Transverse colon (tissue), 4 donors: ENCODE data around the gene COL23A1.

ENCODE experiments used
- EP300 ChIP-seq: sonication (generic); formaldehyde crosslinking; IDR thresholded peaks from one replicate; pipeline ENCODE4 v1.6.1; 2017; ENCODE audit warnings: antibody characterized with exemption, low read depth
- POLR2A ChIP-seq: fragments of 450-650 bp; IDR thresholded peaks from one replicate; pipeline ENCODE4 v1.6.1; 2016; ENCODE audit warnings: antibody characterized with exemption, mild to moderate bottlenecking, moderate library complexity
- POLR2AphosphoS5 ChIP-seq, 3 donors: sonication (generic); formaldehyde crosslinking; IDR thresholded peaks; one replicate each; pipeline ENCODE4 v1.6.1; 2016; ENCODE audit warnings: antibody characterized with exemption in 3 of 3
- TF ChIP-seq, protein P1 (sequence below), 5 experiments: fragments of 200-600 bp in 3 of 5; fragments of 450-650 bp in 2 of 5; sonication (generic) in 3 of 5; IDR thresholded peaks; 1 replicate in 2 of 5; 2 replicates in 3 of 5; pipeline ENCODE4 v1.5.1; 2016 to 2017; ENCODE audit warnings: antibody characterized with exemption in 5 of 5, inconsistent platforms in 3 of 5, mild to moderate bottlenecking in 2 of 5, moderate library complexity in 1 of 5

DNA sequence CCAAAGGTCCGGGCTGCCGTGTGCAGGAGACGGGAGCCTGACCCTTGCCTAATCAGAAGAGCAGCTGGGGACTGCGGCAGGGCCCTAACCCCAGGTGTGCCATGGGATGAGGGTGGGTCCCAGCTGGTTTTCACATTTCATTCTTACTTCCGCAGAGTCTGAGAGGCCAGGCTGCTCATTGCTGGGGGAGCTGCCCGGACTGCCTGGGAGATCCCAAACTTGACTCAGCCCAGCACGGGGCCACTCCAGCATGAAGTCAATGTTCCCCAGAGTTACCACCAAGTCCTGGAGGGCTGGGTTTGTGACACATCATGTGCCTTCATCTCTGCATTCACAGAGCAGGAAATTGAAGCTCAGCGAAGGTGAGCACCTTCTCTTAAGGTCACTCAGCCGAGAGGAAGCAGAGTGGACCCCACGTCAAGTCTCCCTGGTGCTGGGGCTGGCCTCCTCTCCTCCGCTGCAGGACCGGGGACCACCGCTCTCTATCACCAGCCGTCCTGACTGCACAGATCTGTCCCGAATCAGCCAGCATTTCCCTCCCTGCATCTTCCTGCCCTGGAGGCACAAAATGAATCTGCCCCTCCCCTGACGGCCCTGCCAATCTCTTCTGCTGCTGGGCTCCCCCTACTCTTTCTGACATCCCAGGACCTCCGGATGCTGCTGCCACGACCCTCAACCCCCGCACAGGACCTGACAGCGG is 303.0 kb downstream of the COL23A1 start:
- TF ChIP-seq, protein P1, sequence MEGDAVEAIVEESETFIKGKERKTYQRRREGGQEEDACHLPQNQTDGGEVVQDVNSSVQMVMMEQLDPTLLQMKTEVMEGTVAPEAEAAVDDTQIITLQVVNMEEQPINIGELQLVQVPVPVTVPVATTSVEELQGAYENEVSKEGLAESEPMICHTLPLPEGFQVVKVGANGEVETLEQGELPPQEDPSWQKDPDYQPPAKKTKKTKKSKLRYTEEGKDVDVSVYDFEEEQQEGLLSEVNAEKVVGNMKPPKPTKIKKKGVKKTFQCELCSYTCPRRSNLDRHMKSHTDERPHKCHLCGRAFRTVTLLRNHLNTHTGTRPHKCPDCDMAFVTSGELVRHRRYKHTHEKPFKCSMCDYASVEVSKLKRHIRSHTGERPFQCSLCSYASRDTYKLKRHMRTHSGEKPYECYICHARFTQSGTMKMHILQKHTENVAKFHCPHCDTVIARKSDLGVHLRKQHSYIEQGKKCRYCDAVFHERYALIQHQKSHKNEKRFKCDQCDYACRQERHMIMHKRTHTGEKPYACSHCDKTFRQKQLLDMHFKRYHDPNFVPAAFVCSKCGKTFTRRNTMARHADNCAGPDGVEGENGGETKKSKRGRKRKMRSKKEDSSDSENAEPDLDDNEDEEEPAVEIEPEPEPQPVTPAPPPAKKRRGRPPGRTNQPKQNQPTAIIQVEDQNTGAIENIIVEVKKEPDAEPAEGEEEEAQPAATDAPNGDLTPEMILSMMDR (IDR thresholded peaks at IDR 0.05), result no peak
- no peak for TF ChIP-seq POLR2A
- TF ChIP-seq EP300, result no peak
- TF ChIP-seq POLR2AphosphoS5 (IDR thresholded peaks at IDR 0.05), result no peak
